HG03520 (cell line): ENCODE measurements around the gene FAM161A.
"Not testable (repeated sequence)": the region's sequence is repeated elsewhere in the genome, so short reads cannot be mapped to it uniquely, and the experiment has no call there.

Experiments
- ATAC-seq: cut with Tn5 transposase; IDR thresholded peaks from one replicate; pipeline ENCODE4 v1.9.1; 2021; ENCODE audit warnings: mild to moderate bottlenecking, moderate library complexity; ENCODE audit not compliant: unreplicated experiment

The FAM161A gene

GRCh38 chr2:61841286-61841685, 12.6 kb downstream of the FAM161A start:
- no peak for ATAC-seq

GRCh38 chr2:61834893-61835292, 19.0 kb downstream of the FAM161A start:
- ATAC-seq, result no peak

GRCh38 chr2:61833971-61834370, 19.9 kb downstream of the FAM161A start:
- ATAC-seq, result no peak

- ATAC-seq, result no peak
Measured at GRCh38 chr2:61832183-61832841, 21.5 kb downstream of the FAM161A start.

GRCh38 chr2:61822255-61822654, 31.6 kb downstream of the FAM161A start:
- ATAC-seq, result no peak

- ATAC-seq, result no peak
Measured at GRCh38 chr2:61816480-61817355, 37.1 kb downstream of the FAM161A start.

GRCh38 chr2:61814539-61815160, 39.2 kb downstream of the FAM161A start:
- no peak for ATAC-seq

- not testable (repeated sequence) for ATAC-seq
Measured at GRCh38 chr2:61813314-61813713, 40.5 kb downstream of the FAM161A start.

GRCh38 chr2:61811821-61812220, 42.0 kb downstream of the FAM161A start:
- ATAC-seq, result no peak

GRCh38 chr2:61810203-61810602, 43.7 kb downstream of the FAM161A start:
- not testable (repeated sequence) for ATAC-seq

- ATAC-seq, result not testable (repeated sequence)
Measured at GRCh38 chr2:61808693-61809092, 45.2 kb downstream of the FAM161A start.

GRCh38 chr2:61807036-61807757, 46.7 kb downstream of the FAM161A start:
- ATAC-seq, result no peak

- ATAC-seq, result no peak
Measured at GRCh38 chr2:61802548-61802947, 51.3 kb downstream of the FAM161A start.

- ATAC-seq, result no peak
Measured at GRCh38 chr2:61799099-61799498, 54.8 kb downstream of the FAM161A start.

- ATAC-seq, result not testable (repeated sequence)
Measured at GRCh38 chr2:61797446-61797845, 56.4 kb downstream of the FAM161A start.

- ATAC-seq, result no peak
Measured at GRCh38 chr2:61795408-61795807, 58.5 kb downstream of the FAM161A start.

- peak; percentile 68 for ATAC-seq
Measured at GRCh38 chr2:61793389-61793836, 60.4 kb downstream of the FAM161A start.

- ATAC-seq, result no peak
Measured at GRCh38 chr2:61792355-61792890, 61.4 kb downstream of the FAM161A start.

GRCh38 chr2:61789807-61790602, 63.9 kb downstream of the FAM161A start:
- ATAC-seq, result no peak
